Central memory CD4-positive, alpha-beta T cell (primary cell): ENCODE measurements around the gene FOXC2.
A peak's percentile ranks its signal among the peaks of the same experiment; 100 is the strongest.

Source experiments
- DNase-seq: peaks from one replicate; pipeline ENCODE4 v3.0.0; 2022
- total RNA-seq, 3 experiments: gene quantifications; one replicate each; lab custom pipeline; 2026; lab: John Stamatoyannopoulos, UW

The FOXC2 gene
- total RNA-seq = 0 to 0.07 (median 0) reads per million in 3 experiments

DNA sequence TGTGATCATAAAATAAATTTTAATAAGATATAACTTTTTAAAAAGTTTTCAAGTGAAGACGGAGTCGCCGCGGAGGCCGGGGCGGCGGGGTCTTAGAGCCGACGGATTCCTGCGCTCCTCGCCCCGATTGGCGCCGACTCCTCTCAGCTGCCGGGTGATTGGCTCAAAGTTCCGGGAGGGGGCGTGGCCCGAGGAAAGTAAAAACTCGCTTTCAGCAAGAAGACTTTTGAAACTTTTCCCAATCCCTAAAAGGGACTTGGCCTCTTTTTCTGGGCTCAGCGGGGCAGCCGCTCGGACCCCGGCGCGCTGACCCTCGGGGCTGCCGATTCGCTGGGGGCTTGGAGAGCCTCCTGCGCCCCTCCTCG, at the start of gene FOXC2:
Gene FOXC2, plus strand, starts transcription at position 229 of the 365 bp plus-strand sequence. CDS start 507 bp downstream, outside the sequence.
- peak; percentile 25 for DNase-seq

- DNase-seq = no peak
These were observed 49.6 kb upstream of the FOXC2 start for GRCh38 chr16:86517033-86517432.

GRCh38 chr16:86517652-86518258, 48.9 kb upstream of the FOXC2 start:
- DNase-seq = no peak

DNA sequence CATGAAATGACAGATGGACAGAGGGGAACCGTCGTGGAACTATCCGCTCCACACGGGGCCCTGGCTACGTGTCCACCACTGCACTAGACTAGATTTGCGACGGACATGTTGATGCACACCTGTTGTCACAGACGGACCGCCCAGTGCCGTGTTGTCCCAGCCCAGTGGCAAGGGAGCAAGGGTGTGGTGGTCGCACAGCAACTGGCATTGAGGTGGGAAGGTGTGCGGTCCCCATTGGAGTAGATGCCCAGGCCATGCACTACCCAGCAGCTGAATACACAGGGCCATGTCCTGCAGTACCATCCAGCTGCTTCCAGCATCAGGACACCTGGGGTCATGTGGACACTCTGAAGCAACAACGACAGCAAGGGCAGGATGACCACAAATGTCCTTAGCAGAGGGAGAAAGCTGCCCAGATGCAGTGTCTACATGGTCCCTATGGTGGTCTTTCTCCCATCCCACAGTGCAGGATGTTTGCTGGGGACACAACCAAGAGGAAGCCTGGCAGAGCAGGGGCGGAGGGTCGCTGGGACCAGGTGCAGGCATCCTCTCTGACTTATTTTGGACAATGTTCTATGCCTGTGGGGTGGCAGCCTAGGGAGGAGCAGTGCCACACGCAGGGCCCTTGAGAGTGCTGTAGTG, 47.5 kb upstream of the FOXC2 start:
- no peak for DNase-seq

GRCh38 chr16:86519649-86520316, 46.8 kb upstream of the FOXC2 start:
- DNase-seq = peak; percentile 14

- no peak for DNase-seq
These were observed 46.1 kb upstream of the FOXC2 start for GRCh38 chr16:86520317-86521210.

GRCh38 chr16:86521236-86522197, 45.1 kb upstream of the FOXC2 start:
- no peak for DNase-seq

GRCh38 chr16:86522634-86523033, 44.0 kb upstream of the FOXC2 start:
- no peak for DNase-seq

- DNase-seq = no peak
These were observed 43.4 kb upstream of the FOXC2 start for GRCh38 chr16:86523166-86523740.

DNA sequence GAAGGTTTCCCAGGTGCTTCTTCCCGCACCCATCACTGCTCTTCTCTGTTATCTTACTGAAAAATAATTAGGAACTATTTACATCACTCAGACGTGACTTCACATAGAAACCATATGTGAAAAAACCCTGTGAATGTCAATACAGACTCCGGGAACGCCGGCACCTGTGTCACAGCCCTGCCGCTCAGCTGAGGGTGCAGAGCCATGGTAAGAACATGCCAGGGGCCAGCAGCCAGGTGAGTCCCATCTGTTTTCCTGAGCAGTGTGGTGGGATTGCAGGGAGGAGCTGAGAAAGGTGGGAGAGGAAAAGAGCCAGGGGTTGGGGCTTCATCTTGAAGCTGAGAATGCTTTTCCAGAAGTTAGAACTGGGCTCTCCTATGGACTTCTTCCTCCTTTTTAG, 42.6 kb upstream of the FOXC2 start:
- DNase-seq = no peak

DNA sequence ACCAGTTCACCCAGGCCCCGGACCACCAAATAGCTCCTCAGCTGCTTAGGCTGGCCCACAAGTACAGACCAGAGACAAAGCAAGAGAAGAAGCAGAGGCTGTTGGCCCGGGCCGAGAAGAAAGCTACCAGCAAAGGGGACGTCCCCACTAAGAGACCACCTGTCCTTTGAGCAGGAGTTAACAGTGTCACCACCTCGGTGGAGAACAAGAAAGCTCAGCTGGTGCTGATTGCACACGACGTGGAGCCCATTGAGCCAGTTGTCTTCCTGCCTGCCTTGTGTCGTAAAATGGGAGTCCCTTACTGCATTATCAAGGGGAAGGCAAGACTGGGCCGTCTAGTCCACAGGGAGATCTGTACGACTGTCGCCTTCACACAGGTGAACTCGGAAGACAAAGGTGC, 40.9 kb upstream of the FOXC2 start:
- no peak for DNase-seq

DNA sequence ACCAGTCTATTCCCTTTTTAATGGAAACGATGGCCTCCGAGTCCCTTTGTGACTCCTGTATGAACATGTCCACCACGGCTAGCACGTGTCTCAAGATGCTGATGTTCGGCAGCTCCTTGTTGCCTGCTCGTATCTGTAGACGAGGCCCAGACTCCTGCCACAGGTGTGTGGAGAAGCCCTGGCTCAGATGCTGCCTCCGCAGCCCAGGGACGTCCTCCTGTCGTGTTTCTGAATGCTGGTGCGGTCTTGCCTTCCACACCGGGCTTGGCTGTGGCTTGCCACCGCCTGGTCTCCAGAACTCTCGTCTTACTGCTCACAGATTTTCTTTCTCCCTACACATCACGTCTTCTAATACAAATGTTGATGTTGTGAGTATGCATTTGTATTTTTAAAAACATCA, 39.3 kb upstream of the FOXC2 start:
- no peak for DNase-seq

DNA sequence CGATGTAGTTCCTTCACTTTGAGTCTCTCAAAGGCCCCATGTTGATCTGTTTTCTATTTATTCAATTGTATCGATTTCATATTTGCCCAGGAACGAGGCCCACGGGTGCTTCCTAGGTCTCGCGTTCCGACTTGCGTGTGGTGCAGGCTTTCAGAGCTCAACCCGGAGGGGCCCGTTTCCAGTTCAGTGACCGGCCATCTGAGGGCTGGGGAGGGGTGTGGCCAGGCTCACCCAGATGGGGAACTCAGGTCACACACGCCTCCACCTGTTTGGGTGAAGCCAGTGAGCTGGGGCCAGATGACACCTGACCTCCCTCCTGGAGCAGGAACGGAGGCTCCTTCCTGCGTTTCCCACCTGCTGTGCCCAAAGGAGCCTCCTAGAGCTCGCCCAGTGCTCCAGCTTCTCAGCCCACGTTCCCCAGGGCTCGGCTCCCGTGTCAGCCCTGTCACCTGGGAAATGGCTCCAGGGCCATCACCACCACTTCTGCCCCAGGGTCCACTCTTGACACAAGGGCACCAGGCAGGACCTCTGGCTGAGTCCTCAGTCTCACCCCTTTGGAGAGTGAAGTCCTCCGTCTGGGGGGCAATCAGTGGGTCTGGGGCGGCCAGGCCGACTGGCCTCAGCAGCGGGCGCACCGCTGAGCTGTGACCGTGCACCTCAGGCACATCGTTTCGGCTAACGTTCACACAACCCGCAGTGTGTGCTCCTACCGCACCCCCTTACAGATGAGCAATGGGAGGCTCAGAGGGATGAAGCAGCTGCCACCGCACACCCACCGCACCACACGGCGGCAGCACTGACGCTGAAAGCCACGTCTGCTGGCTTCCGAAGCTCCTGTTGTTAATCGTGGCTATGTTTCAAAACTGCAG, 38.3 kb upstream of the FOXC2 start:
- DNase-seq = no peak

- DNase-seq = no peak
These were observed 37.5 kb upstream of the FOXC2 start for GRCh38 chr16:86529160-86529559.

DNA sequence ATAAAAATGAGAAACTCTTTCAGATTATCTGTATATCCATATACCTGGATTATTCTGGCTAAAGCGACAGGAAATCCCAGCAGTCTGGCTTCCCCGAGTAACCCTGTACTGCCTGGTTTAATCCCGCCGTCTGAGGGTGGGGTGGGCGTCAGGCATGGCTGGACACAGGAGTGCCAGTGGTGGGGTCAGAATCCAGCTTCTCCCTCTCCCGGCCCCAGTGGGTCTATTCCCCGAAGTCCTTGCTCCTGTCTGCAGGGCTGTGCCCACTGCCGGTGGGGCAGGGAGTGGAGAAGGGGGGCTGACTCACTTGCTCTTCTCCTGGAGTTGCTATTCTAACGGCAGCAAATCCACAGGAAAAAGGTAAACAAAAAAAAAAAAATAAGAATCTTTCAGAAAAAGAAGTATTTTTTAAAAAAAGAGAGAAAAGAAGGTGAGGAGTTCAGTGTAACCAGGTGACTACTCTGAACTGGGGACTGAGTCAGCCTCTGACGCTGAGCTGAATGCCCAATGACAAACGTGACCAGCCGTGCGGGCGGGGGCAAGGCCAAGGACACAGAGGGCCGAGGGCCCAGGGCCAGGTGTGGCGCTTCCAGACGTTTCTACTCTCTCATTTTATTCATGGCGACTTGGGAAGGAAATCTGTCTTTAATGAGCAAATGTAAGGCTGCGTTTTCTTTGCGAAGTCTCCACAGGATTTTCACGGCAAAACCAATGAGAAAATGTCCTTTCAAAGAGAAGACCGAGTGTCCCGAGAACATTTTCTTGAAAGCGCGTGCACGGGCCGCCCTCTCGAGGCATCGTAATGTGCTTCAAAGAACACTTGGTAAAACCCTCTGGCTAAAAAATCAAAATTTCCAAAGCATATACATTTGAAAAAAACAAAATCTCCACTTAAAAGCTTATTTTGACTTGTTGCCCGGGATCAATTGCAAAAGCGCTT, 36.1 kb upstream of the FOXC2 start:
- no peak for DNase-seq

DNA sequence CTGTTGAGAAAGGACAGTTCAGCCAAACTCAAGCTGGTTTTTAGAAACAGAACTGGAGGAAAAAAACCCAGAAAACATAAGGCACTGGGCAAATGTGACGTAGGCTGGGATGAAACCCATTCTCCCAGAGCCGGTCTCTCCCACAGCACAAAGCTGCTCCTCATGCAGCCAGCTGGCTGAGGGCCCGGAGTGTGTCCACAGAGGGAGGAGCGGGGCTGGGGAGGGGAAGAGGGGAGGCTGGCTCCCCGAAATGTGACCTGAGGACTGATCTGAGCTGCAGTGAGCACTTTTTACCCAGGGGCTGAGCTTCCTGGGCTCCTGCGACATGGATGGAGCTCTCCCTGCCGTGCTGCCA, 35.5 kb upstream of the FOXC2 start:
- DNase-seq = no peak

GRCh38 chr16:86531641-86532525, 34.7 kb upstream of the FOXC2 start:
- DNase-seq = no peak

GRCh38 chr16:86532526-86532815, 34.2 kb upstream of the FOXC2 start:
- DNase-seq = no peak

GRCh38 chr16:86533076-86533475, 33.6 kb upstream of the FOXC2 start:
- DNase-seq = no peak
